Measurements from ENCODE around the gene CACNG1. TPM values are rescaled to one million over a fixed set of nuclear protein-coding genes. Genes with fewer than 3 reads are reported as not detected.
"Not testable (repeated sequence)": the region's sequence is repeated elsewhere in the genome, so short reads cannot be mapped to it uniquely, and the experiment has no call there.

The CACNG1 gene
- polyA plus RNA-seq, 1 donor (not counting 4 experiments of a cell fraction or from before 2014, with no cell fraction given): not detected

- peaks cover 4% of the 10 kb centered on the region for H3K79me2 ChIP-seq (ENCODE audit: control insufficient read depth, insufficient read depth, low read length)
- no peak for DNase-seq (ENCODE audit: low read depth, low spot score)
- H3K27ac ChIP-seq (ENCODE audit: control insufficient read depth, insufficient read depth, low read length): no peak overlapping the region
- no peaks in the 10 kb centered on the region for H3K27me3 ChIP-seq (ENCODE audit: control insufficient read depth, extremely low read depth, insufficient read depth, low read length)
- no peak overlapping the region for H3K4me3 ChIP-seq (ENCODE audit: control insufficient read depth in 2 of 3, extremely low read depth in 1 of 3, insufficient read depth in 2 of 3, low read depth in 1 of 3, low read length in 3 of 3)
- peaks cover 4% of the 10 kb centered on the region for H4K20me1 ChIP-seq (ENCODE audit: control insufficient read depth, extremely low read depth, insufficient read depth, low read length)
- no peaks in the 10 kb centered on the region for H3K9me1 ChIP-seq (ENCODE audit: control insufficient read depth, extremely low read depth, insufficient read depth, low read length)
- no peak for TF ChIP-seq EZH2 (IDR thresholded peaks at IDR 0.05; ENCODE audit: low read length)
- no peak for TF ChIP-seq CTCF (optimal IDR thresholded peaks at IDR 0.05 in 1 of 3, IDR thresholded peaks at IDR 0.05 in 1 of 3, conservative IDR thresholded peaks at IDR 0.05 in 1 of 3; ENCODE audit: extremely low read depth in 1 of 3, insufficient read depth in 2 of 3, low read length in 3 of 3)
- H3K36me3 ChIP-seq (ENCODE audit: control insufficient read depth in 2 of 2, extremely low read depth in 1 of 2, insufficient read depth in 2 of 2, low read length in 2 of 2): peaks cover 0 to 7% of the 10 kb centered on the region in 2 experiments
- H2AFZ ChIP-seq (ENCODE audit: control insufficient read depth, low read length): no peak overlapping the region
- H3K4me1 ChIP-seq (ENCODE audit: control insufficient read depth, extremely low read depth, insufficient read depth, low read length): no peaks in the 10 kb centered on the region
- no peaks in the 10 kb centered on the region for H3K9me3 ChIP-seq (ENCODE audit: control insufficient read depth, low read depth, low read length)
- H3K4me2 ChIP-seq (ENCODE audit: control insufficient read depth, extremely low read depth, insufficient read depth, low read depth, low read length): no peak overlapping the region
- H3K9ac ChIP-seq (ENCODE audit: control insufficient read depth, extremely low read depth, insufficient read depth, low read length): no peak overlapping the region
- FAIRE-seq: no peak
- dilution Hi-C loops (cut with MboI; ENCODE audit: extremely low pct_ligation_motif_present, low sequenced_read_pairs): no loop called here
These were observed 46.0 kb downstream of the CACNG1 start for GRCh38 chr17:67090341-67090740.

- no peaks in the 10 kb centered on the region for H3K9me1 ChIP-seq (ENCODE audit: control insufficient read depth, extremely low read depth, insufficient read depth, low read length)
- H4K20me1 ChIP-seq (ENCODE audit: control insufficient read depth, extremely low read depth, insufficient read depth, low read length): peaks cover 4% of the 10 kb centered on the region
- H3K4me2 ChIP-seq (ENCODE audit: control insufficient read depth, extremely low read depth, insufficient read depth, low read depth, low read length): no peak overlapping the region
- H3K4me3 ChIP-seq (ENCODE audit: control insufficient read depth in 2 of 3, extremely low read depth in 1 of 3, insufficient read depth in 2 of 3, low read depth in 1 of 3, low read length in 3 of 3): no peak overlapping the region
- H3K9me3 ChIP-seq (ENCODE audit: control insufficient read depth, low read depth, low read length): no peaks in the 10 kb centered on the region
- TF ChIP-seq EZH2 (IDR thresholded peaks at IDR 0.05; ENCODE audit: low read length): no peak
- no peak for TF ChIP-seq CTCF (optimal IDR thresholded peaks at IDR 0.05 in 1 of 3, IDR thresholded peaks at IDR 0.05 in 1 of 3, conservative IDR thresholded peaks at IDR 0.05 in 1 of 3; ENCODE audit: extremely low read depth in 1 of 3, insufficient read depth in 2 of 3, low read length in 3 of 3)
- H2AFZ ChIP-seq (ENCODE audit: control insufficient read depth, low read length): no peak overlapping the region
- H3K27me3 ChIP-seq (ENCODE audit: control insufficient read depth, extremely low read depth, insufficient read depth, low read length): no peaks in the 10 kb centered on the region
- DNase-seq (ENCODE audit: low read depth, low spot score) (no peak), FAIRE-seq (no peak)
- H3K4me1 ChIP-seq (ENCODE audit: control insufficient read depth, extremely low read depth, insufficient read depth, low read length): no peaks in the 10 kb centered on the region
- H3K27ac ChIP-seq (ENCODE audit: control insufficient read depth, insufficient read depth, low read length): no peak overlapping the region
- peaks cover 0 to 4% of the 10 kb centered on the region in 2 experiments for H3K36me3 ChIP-seq (ENCODE audit: control insufficient read depth in 2 of 2, extremely low read depth in 1 of 2, insufficient read depth in 2 of 2, low read length in 2 of 2)
- H3K79me2 ChIP-seq (ENCODE audit: control insufficient read depth, insufficient read depth, low read length): peaks cover 4% of the 10 kb centered on the region
- dilution Hi-C loops (cut with MboI; ENCODE audit: extremely low pct_ligation_motif_present, low sequenced_read_pairs): no loop called here
- H3K9ac ChIP-seq (ENCODE audit: control insufficient read depth, extremely low read depth, insufficient read depth, low read length): no peak overlapping the region
These were observed 47.9 kb downstream of the CACNG1 start for GRCh38 chr17:67092291-67092690.

- H2AFZ ChIP-seq (ENCODE audit: control insufficient read depth, low read length); H3K9ac ChIP-seq (ENCODE audit: control insufficient read depth, extremely low read depth, insufficient read depth, low read length); H3K79me2 ChIP-seq (ENCODE audit: control insufficient read depth, insufficient read depth, low read length); H3K9me1 ChIP-seq (ENCODE audit: control insufficient read depth, extremely low read depth, insufficient read depth, low read length); H3K4me2 ChIP-seq (ENCODE audit: control insufficient read depth, extremely low read depth, insufficient read depth, low read depth, low read length); H3K4me1 ChIP-seq (ENCODE audit: control insufficient read depth, extremely low read depth, insufficient read depth, low read length); dilution Hi-C loops (cut with MboI; ENCODE audit: extremely low pct_ligation_motif_present, low sequenced_read_pairs); FAIRE-seq; H4K20me1 ChIP-seq (ENCODE audit: control insufficient read depth, extremely low read depth, insufficient read depth, low read length); H3K27ac ChIP-seq (ENCODE audit: control insufficient read depth, insufficient read depth, low read length); H3K4me3 ChIP-seq (ENCODE audit: control insufficient read depth in 2 of 3, extremely low read depth in 1 of 3, insufficient read depth in 2 of 3, low read depth in 1 of 3, low read length in 3 of 3); H3K27me3 ChIP-seq (ENCODE audit: control insufficient read depth, extremely low read depth, insufficient read depth, low read length); H3K9me3 ChIP-seq (ENCODE audit: control insufficient read depth, low read depth, low read length); DNase-seq (ENCODE audit: low read depth, low spot score); H3K36me3 ChIP-seq (ENCODE audit: control insufficient read depth in 2 of 2, extremely low read depth in 1 of 2, insufficient read depth in 2 of 2, low read length in 2 of 2): not testable (repeated sequence)
These were observed 48.4 kb downstream of the CACNG1 start for GRCh38 chr17:67092710-67093109.

Measured in keratinocyte (primary cell).